GM23248 (cell line): ENCODE results near the gene RARA.

Experiments
- EZH2 ChIP-seq: fragments of 200-600 bp; sonication (generic); IDR thresholded peaks from 2 replicates; pipeline ENCODE4 v1.6.1; 2018; ENCODE audit warnings: antibody characterized with exemption, mild to moderate bottlenecking; ENCODE audit not compliant: insufficient read depth, poor library complexity, severe bottlenecking
- EZH2phosphoT487 ChIP-seq: fragments of 200-600 bp; sonication (generic); IDR thresholded peaks from 2 replicates; pipeline ENCODE4 v1.6.1; 2018; ENCODE audit warnings: antibody characterized with exemption, moderate library complexity, mild to moderate bottlenecking, low read depth; ENCODE audit not compliant: insufficient read depth

DNA sequence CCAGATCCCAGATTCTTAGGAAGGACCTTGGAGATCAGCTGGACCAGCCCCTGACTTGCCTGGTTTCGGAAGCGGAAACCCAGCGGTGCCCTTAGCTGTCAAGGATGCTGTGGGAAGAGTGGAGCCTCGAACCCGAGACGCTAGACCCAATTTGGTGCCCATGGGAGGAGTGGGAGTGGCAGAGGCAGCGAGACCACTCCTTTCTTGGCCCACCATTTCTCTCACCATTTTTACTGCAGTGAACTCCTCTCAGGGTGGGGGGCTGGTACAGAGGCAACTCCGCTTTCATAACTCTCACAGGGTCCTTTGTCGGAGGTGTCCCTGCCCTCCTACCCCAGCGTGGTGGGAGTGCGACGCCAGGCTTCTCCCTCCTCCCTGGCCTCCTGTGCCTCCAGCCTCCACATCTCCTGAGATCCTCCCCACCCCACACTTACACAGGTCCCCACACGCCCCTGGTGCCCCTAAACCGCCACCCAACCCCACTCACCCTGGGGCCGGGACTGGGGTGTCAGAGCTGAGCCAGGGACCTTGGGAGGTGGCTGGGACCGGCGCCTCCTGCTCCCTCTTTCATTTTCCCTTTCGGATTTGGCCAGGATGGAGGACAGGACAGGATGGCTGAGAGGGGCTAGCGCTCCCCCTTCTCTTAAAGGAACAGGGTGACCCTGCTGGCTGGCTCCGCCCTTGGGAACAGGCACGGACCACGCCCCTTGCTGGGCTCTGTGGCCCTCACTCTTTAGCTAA lies 55.3 kb downstream of the RARA start, which contains the start of gene GJD3:
- TF ChIP-seq EZH2phosphoT487 (no peak), EZH2 (no peak)
